Activated CD8-positive, alpha-beta memory T cell treated with anti-CD3 and anti-CD28 coated beads, Interleukin-2, amount 50 U/mL, for 1 hour (primary cell): ENCODE data around the gene ARID3C.

Source experiments
- DNase-seq: peaks from one replicate; pipeline ENCODE4 v3.0.0-alpha.2; 2020; ENCODE audit errors: extremely low read depth

Gene ARID3C, protein sequence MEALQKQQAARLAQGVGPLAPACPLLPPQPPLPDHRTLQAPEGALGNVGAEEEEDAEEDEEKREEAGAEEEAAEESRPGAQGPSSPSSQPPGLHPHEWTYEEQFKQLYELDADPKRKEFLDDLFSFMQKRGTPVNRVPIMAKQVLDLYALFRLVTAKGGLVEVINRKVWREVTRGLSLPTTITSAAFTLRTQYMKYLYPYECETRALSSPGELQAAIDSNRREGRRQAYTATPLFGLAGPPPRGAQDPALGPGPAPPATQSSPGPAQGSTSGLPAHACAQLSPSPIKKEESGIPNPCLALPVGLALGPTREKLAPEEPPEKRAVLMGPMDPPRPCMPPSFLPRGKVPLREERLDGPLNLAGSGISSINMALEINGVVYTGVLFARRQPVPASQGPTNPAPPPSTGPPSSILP

DNA sequence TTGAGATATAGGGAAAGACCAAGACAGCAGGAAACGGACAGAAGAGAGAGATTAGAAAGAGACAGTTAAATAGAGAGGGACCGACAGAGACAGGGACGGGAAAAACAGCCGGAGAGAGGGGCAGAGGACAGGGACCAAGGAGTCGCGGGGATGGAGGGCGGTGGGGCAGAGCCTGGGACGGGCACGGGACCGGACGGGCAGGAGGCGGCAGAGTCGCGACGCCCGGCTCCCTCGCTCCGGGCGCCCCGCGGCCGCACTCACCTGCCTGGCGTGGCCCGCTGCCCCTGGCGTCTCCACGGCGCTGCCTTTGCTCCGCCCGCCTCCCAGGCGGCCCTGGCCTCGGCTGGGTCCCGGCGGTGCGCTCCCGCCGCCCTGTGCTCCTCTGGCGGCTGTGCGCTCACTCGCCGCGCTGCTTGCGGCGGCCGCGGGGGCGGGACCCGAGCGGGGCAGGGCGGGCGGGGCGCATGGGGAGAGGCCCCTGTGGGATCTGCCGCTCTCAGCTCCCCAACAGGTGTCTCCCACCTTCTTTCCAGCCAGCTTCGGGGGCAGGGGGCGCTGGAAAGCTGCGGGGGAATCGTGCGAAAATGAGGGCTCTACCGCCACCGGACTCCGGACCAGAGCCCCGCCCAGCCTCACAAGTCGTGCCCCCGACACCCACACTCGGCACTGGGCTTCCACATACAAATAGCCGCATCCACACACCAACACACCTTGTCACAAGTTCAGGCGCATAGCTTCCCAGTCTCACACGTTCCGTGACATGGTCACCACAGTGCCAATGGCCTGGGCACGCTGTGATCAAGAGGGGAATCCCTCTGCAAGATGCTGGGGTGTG is at the start of gene ARID3C:
TSS of gene ARID3C (minus strand) at position 411 of the 835 bp plus-strand sequence. CDS start 1,052 bp downstream, outside the sequence.
- DNase-seq = no peak

DNA sequence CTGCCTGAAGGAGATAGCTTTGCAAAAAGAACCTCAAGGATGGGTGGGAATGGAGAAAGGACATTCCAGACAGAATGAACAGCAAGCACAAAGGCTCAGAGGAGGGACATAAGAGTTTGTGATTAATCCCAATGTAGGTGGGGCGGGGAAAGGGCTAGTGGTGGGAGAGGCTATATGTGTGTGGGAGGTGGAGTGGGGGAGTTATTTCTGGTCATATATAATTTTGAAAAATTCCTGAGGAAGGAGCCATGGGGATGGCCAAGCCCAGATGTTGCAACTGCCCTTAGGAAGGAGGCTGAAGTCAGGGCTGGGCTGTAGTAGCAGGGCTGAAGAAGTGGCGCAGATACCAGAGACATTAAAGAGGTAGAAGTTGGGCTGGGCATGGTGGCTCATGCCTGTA is 47.0 kb upstream of the ARID3C start:
- DNase-seq = no peak

GRCh38 chr9:34675048-34675714 is 46.3 kb upstream of the ARID3C start:
- no peak for DNase-seq

GRCh38 chr9:34674440-34674839 is 45.6 kb upstream of the ARID3C start:
- no peak for DNase-seq

DNA sequence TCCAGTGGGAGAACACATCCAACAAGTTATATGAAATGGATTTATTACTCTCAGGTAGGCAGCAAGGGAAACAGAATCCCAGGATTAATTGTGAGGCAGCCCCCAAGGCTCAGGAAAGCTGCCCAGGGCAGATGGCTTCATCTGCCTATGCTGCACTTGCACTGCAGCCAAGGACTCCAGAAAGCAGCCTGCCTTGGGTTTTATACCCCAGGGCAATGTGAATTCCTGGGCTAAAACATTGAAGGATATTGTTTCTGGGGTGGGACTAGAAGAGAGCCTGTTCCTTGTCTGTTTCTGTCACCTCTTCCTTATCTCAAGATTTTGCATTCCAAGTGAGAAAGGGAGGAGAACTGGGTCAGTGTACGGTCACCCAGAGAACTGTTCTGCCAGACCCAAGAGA is 42.4 kb upstream of the ARID3C start:
- DNase-seq = no peak

DNA sequence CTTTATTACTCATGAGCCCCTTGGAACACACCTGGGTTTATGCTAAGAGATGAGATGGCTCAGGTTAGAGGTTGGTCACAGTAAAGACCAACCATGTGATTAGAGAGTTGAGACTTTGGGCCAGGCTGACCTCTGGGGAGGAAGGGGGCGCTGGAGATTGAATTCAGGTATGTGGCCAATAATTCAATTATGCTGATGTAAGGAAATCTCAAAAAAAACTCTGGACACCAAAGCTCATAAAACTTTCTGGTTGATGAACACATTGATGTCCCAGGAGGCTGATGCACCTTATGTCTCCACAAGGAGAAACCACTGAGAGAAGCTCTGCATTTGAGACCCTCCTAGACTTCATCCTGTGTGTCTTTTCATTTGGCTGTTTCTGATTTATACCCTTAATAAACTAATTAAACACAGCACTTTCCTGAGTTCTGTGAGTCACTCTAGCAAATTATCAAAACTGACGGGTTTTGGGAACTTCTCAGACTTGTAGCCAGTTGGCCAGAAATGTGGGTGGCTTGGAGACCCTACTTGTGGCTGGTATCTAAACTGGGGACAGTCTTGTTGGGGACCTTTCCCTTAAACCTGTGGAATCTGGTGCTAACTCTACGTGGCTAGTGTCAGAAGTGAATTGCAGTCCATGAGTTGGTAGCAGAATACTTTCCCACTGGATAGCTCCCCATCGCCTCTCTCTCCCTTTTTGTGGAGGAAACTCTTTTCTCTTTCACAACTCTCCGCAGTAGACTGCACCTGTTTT is 41.1 kb upstream of the ARID3C start:
- no peak for DNase-seq

DNA sequence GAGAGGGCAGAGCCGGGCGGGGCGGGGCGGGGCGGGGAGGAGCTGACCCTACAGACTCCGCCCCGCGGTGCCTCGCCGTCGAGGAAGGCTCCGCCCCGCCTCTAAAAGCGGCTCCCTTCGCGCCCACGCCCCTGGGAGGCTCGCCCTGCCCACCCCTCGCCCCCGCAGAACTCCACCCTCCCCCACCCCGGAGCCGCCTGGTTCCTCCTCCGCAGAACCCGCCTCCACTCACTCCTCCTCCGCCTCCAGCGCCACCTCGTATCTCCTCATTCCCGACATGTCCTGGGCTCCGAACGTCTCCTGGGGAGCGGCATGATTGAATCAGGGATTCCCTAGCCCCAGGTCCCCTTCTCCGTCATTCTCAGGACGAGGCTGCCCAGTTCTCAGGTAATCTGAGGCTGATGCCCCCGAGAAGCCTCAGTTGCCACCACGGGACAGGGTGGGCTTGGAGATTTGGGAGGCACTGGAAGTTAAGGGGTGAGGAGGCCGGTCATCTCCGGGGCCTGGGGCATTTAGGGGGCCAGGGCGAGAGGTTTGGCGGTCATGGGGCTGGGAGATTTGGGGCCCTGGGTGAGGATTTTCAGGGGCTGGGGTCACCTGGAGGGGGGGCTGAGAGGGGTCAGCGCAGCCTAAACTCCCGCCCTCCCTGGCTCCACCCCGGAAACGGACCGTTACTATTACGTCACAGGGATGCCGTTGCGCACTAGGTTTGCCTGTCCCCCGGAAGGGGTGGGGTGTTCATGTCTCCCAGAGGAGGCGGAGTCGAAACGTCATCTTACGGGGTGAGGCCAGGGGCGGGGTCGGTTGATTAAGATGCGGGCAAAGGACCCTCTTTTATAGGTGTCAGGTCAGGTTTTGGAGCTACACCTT is 36.8 kb upstream of the ARID3C start:
- peak; percentile 83 for DNase-seq

DNA sequence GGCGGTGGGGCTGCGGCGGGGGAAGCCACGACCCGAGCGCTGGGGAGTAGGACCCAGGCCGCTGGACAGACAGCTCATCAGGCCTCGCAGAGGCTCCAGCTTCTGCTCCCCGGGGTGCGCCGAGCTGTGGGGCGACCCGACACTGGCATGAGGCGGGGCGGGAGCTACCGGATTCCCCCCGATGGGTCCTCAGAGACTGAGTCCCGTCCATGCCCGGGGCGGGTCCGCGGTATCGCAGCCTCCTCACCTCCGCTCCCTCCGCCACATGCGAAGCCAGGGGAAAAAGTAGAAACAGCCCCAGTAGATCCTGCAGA is 36.2 kb upstream of the ARID3C start:
- no peak for DNase-seq

- DNase-seq = no peak
These were observed 35.6 kb upstream of the ARID3C start for GRCh38 chr9:34664281-34665066.

- DNase-seq = no peak
These were observed 34.4 kb upstream of the ARID3C start for GRCh38 chr9:34663303-34663605.

- no peak for DNase-seq
These were observed 33.8 kb upstream of the ARID3C start, which contains the start of gene CCL27 for GRCh38 chr9:34662526-34663302. CCL27 (minus strand) TSS chr9:34662657; CDS start chr9:34662633, 24 bp downstream.

- DNase-seq = no peak
These were observed 30.9 kb upstream of the ARID3C start for GRCh38 chr9:34659592-34660253.

DNA sequence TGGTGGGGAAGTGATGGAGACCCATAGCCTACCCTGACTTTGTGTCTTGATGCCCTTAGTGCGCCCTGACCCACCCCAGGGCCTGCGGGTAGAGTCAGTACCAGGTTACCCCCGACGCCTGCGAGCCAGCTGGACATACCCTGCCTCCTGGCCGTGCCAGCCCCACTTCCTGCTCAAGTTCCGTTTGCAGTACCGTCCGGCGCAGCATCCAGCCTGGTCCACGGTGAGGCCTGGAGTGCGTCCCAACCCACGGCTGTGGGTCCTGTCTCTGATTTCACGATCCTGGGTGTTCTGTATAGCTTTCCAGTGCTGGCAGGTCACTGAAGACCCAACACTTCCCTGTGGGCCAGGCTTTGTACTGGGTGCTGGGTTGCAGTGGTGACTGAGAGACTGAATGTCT is 29.6 kb upstream of the ARID3C start:
- DNase-seq = no peak

DNA sequence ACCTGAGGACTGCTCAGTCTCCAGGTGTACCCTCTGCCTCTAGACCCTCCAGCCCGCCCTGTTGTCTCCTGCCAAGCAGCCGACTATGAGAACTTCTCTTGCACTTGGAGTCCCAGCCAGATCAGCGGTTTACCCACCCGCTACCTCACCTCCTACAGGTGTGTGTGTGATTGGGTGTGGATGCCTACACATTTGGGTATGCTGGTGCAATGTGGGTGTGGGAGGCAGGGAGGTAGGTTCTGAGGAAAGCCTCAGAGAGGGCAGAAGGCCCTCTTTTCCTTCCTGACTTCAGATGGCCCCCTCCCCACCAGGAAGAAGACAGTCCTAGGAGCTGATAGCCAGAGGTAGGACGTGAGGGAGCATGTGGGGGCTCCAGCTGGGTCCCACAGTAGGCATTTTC is 28.1 kb upstream of the ARID3C start:
- DNase-seq = no peak

DNA sequence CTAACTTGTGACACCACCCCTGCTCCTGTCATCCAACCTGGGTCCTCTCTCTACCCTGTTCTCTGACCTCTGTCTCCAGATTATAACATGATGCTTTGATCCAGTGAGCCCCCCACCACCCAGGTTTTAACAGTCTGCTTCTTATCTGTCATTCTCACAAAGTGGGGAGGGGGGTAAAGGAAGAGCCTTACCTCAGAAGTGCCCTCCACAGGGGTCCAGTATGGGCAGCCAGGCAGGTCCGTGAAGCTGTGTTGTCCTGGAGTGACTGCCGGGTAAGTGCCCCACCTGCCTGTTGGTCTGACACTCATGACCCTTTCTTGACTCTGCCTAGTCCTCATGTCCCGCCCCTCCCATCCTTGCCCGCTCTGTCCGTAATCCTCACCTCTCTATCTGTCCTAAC is 26.5 kb upstream of the ARID3C start:
- no peak for DNase-seq

DNA sequence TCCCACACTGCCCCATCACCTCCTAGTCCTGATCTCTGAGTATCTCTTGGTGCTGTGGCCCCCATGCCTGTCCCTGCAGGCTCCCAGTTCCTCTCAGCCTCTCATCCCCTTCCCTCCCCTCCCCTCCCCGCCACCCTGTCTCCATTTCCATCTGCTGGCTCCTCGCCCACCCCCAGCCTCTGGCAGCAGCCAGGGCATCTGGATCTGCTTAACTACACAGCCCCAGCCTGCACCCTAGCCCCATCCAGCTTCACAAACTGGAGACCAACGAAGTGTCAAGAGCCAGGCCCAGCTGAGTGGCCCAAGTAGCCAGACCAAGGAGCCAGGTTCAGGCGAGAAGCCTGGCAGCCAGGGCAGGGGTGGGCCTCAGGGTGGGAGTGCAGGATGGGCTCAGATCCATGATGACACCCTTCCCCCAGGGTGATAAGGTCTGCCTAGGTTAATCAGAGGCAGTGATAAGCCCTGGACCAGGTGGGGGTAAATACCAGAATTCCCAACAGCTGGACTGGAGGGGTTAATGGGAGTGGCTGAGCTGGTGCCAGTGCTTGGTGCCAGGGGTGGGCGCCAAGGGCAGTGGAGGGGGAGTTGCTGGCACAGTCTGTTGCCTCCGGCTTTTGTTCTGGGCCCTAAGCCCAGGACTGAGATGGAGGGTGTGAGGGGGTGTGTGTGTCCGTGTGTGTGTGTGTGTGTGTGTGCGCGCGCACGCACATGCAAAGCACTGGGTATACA is 25.6 kb upstream of the ARID3C start:
- DNase-seq = no peak

GRCh38 chr9:34653151-34654072 is 24.5 kb upstream of the ARID3C start:
- no peak for DNase-seq
